ENCODE results near the gene PRLHR.

Gene PRLHR

GRCh38 chr10:118557946-118558345 lies 37.5 kb downstream of the PRLHR start:
- ChIA-PET POLR2A (no interaction called here), CTCF (interaction anchor here (0.8 to 2.7 kb wide), 5 partner anchors 9 to 99 kb away, joined by 3 to 8 read pairs (median 4); no protein-coding TSS in a partner anchor)
- no peak for TF ChIP-seq CTCF (IDR thresholded peaks at IDR 0.05; ENCODE audit: control extremely low read depth, extremely low read depth, low read depth, missing control alignments)

GRCh38 chr10:118551535-118552100 lies 43.8 kb downstream of the PRLHR start:
- ChIA-PET CTCF (interaction anchor here (1.3 kb wide), 1 partner anchor 17 kb away, joined by 3 read pairs; no protein-coding TSS in a partner anchor), POLR2A (no interaction called here)
- no peak for TF ChIP-seq CTCF (IDR thresholded peaks at IDR 0.05; ENCODE audit: control extremely low read depth, extremely low read depth, low read depth, missing control alignments)
- no peak for DNase-seq (ENCODE audit: extremely low spot score)

More at GRCh38 chr10:118557946-118558345, 37.5 kb downstream of the PRLHR start:
- no peak for DNase-seq (ENCODE audit: extremely low spot score)

GRCh38 chr10:118547282-118547681 lies 48.2 kb downstream of the PRLHR start:
- no peak for DNase-seq (ENCODE audit: extremely low spot score)
- TF ChIP-seq CTCF (IDR thresholded peaks at IDR 0.05; ENCODE audit: control extremely low read depth, extremely low read depth, low read depth, missing control alignments): no peak
- ChIA-PET CTCF (interaction anchor here (0.8 to 1.2 kb wide), 2 partner anchors 10 to 20 kb away, joined by 4 read pairs; no protein-coding TSS in a partner anchor), POLR2A (no interaction called here)

- CTCF ChIA-PET: no interaction called here
- no peak for DNase-seq (ENCODE audit: extremely low spot score)
Measured at GRCh38 chr10:118546479-118546878, 49.0 kb downstream of the PRLHR start.

GRCh38 chr10:118545381-118545780 lies 50.1 kb downstream of the PRLHR start:
- DNase-seq (ENCODE audit: extremely low spot score): no peak
- TF ChIP-seq CTCF (IDR thresholded peaks at IDR 0.05; ENCODE audit: control extremely low read depth, extremely low read depth, low read depth, missing control alignments): no peak
- ChIA-PET CTCF (no interaction called here), POLR2A (no interaction called here)

More at GRCh38 chr10:118546479-118546878, 49.0 kb downstream of the PRLHR start:
- POLR2A ChIA-PET: no interaction called here
- TF ChIP-seq CTCF (IDR thresholded peaks at IDR 0.05; ENCODE audit: control extremely low read depth, extremely low read depth, low read depth, missing control alignments): no peak

- POLR2A ChIA-PET: no interaction called here
- CTCF ChIA-PET: interaction anchor here (0.6 to 1.9 kb wide), 4 partner anchors 9 to 1048 kb away, joined by 3 to 6 read pairs (median 4); no protein-coding TSS in a partner anchor
- TF ChIP-seq CTCF (IDR thresholded peaks at IDR 0.05; ENCODE audit: control extremely low read depth, extremely low read depth, low read depth, missing control alignments): no peak
- DNase-seq (ENCODE audit: extremely low spot score): no peak
Measured at GRCh38 chr10:118544401-118544948, 51.0 kb downstream of the PRLHR start.

Data from GM10248 (cell line).